ENCODE results near the gene C4orf17.
A peak's percentile ranks its signal among the peaks of the same experiment; 100 is the strongest.

Gene C4orf17

GRCh38 chr4:99537674-99538073, 26.9 kb downstream of the C4orf17 start:
- DNase-seq (ENCODE audit: low read depth): no peak

- no peak for DNase-seq (ENCODE audit: low read depth)
Observed at GRCh38 chr4:99540277-99540939, 29.6 kb downstream of the C4orf17 start.

DNA sequence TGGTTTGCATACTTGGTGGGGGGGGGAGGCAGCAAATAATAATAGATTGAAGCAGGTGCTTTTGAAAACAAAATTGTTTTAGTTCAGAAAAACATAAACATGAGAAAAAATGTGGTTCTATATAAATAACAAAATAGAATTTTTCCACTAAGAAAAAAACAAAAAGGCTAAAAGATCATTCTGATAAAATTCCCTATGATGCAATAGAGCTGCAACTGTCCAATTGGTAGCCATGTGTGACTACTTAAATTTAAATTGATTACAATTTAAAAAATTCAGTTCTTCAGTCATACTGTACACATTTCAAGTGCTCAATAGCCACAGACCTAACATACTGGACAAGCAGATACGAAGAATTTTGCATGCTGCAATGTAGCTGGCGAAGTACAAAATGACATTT, 42.1 kb downstream of the C4orf17 start:
- DNase-seq (ENCODE audit: low read depth): no peak

DNA sequence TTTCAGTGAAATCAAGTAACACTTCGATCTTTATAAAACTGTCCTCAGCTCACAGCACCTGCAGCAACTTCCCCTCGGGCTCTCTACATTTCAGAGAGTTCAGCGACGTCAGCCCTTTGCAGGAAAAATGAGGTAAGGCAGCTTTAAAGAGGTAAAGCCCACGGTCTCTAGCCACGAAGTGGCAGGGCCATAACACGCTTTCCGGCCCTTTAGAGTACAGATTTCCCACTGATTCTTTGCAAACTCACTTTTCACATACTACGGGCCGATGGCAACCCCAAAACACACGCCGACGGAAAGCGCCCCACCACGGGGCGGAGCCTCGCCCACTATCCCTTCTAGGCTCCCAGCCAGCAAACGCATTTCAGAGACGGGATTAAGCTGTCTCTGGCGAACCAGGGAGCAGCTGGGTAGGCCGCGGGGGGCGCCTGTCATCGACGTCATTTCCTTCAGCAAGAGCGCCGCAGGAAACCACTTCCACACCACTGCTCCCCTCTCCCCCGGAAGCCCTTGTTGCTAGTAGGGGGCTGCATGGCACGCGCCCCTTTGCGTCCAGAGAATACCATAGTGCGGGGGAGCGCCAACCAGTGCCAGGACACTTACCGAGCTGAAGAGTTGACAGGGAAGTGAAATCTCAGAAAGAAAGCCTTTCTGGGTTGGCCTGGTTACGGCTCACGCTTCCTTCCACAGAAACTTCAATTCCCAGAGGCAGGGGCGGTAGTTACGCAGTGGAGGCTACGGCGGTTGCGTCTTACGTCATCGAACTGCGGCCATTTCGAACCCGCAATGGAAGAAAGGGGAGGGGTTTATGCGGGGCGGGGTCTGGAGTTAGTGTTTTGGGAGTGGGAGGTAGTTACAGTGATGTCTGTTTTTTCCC, 52.7 kb downstream of the C4orf17 start, which contains the start of gene TRMT10A:
Gene TRMT10A, minus strand, starts transcription at position 730 of the 877 bp plus-strand sequence. CDS start 4,701 bp downstream, outside the sequence.
- DNase-seq (ENCODE audit: low read depth): peak; percentile 93

DNA sequence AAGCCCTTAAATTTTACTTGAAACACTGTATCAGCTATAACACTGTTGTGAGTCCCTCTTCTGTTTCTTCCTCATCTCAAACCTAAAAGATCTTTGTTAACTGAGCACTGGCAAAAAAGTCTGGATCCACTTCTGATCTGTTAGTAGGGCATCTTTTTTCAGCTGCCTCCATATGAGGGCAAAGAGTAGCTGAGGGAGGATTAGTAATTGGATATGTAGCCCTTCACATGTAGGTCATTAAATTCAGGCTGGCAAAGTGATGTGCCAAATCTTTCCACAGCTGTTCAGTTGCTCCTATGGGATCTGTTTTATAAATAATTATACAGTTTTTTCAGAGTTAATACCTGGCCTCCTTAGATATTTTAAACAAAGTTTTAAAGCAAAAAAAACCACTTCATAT, 54.1 kb downstream of the C4orf17 start:
- DNase-seq (ENCODE audit: low read depth): no peak

GRCh38 chr4:99571883-99572282, 61.1 kb downstream of the C4orf17 start:
- DNase-seq (ENCODE audit: low read depth): no peak

GRCh38 chr4:99572527-99573240, 61.9 kb downstream of the C4orf17 start:
- DNase-seq (ENCODE audit: low read depth): no peak

DNA sequence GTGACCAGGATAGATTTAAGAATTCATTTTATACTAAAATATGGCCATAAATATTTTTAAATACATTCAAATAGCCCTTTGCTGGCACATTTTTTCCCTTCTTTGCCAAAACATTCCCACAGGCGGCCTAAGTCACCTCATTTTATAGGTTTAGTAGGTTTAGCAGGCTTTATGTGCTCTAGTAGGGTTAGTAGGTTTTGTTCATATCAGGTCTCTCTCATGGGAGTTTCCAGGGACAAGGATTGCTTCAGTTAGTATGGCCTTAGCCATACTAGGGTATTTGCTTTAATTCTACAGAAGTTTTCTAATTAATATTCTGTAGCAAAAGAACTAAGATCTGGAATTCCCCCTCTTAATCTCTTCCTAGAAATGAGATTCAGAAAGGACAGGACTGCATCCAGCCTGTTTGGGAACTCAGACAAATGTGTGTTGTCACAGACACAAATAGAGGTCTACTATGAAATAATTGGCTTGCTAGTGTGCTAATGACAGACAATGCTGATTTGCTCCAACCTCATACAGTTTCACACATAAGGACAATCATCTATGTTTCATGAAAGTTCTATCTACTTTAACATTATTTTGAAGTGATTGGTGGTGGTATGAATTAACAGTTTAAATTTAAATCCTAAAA, 63.0 kb downstream of the C4orf17 start:
- no peak for DNase-seq (ENCODE audit: low read depth)

GRCh38 chr4:99574530-99575324, 63.9 kb downstream of the C4orf17 start, which contains the start of gene MTTP:
TSS of gene MTTP (plus strand) at chr4:99574824. CDS start at chr4:99574910, 86 bp downstream.
- no peak for DNase-seq (ENCODE audit: low read depth)

- no peak for DNase-seq (ENCODE audit: low read depth)
Observed at GRCh38 chr4:99578714-99579113, 67.9 kb downstream of the C4orf17 start.

GRCh38 chr4:99585516-99585915, 74.7 kb downstream of the C4orf17 start:
- DNase-seq (ENCODE audit: low read depth): no peak

DNA sequence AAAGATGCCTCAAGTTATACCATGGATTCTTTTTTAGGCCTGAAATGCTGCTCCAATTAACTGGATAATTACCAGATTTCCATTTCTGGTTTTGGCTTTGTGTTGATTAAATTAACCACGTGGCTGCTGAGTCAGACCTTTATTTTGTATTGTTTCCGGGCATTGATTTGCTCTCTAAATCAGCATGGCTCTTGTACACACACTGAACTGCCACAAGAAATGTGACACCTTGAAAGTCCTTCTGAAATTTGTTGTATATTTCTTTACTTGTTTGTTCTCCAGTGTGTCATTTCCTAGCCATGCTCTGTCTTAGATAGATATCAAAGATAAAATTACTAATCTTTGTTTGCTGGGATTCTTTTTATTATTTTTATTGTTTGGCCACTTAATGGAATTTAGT, 75.5 kb downstream of the C4orf17 start:
- no peak for DNase-seq (ENCODE audit: low read depth)

DNA sequence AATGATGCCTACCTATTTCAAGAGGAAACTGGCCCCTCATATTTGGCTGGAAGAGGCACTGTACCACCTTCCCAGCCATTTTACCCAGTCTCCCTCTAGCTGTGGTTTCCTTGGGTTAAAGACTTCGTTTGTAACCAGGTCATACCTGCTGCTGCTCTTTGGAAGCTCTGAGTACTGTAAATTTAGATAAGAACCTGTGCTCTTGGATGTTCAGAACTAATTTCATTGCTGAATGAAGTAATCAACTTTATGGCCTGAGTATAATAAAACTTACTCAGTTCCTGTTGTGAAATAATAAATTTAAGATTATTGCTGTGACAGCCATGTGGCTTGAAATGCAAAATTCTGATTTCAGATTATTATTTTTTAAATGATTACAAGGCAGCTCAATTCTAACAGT, 76.0 kb downstream of the C4orf17 start:
- no peak for DNase-seq (ENCODE audit: low read depth)

DNA sequence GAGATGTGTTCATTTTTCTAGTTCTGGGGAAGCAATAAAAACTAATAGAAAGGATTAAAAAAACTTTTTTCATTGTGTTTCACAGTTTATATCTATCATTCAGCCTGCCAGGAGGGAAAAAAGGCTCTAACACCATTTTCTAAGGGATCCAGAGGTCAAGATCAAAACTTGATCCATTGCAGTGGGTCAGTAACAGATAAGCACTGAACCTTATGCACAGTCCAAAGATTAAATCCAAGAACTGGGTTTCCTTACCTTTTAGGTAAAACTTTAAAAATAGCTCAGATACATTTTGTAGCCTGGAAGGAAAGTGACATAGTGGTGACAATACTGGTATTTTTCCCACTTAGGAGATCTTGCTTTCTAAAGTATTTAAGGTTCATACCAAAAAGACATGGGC, 76.5 kb downstream of the C4orf17 start:
- no peak for DNase-seq (ENCODE audit: low read depth)

DNA sequence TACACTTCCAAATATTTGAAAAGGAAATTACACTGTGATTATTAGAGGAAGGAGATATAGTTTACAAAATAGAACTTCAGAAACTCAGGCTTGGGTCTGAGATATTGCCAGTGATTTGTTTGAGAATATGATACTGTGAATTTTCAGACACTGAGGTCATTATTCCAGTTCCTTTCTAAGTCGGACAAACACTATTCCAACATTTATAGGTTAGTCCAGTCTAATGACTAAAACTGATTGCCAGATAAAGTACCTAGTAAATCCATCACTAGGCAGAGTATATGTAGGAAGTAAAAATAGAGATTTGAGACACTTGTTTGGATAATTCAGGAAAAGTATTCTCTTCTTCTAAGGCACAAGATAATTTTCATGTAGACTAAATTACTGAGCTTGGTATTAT, 77.0 kb downstream of the C4orf17 start:
- no peak for DNase-seq (ENCODE audit: low read depth)

DNA sequence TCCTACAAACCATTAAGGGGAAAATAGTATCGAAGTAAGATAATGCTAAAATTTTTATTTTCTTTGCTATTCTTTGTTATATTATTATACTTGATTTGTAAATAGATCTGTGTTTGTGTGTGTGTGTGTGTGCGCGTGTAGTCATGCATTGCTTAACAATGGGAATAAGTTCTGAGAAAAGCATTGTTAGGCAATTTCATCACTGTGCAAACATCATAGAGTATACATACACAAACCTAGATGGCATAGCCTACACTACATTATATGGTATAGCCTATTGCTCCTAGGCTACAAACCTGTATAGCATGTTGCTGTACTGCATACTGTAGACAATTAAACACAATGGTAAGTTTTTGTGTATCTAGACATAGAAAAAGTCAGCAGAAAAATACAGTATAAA, 80.9 kb downstream of the C4orf17 start:
- no peak for DNase-seq (ENCODE audit: low read depth)
